NCI-H128 (cell line): Measurements from ENCODE around the gene MINDY4.
"Not testable (repeated sequence)": the region's sequence is repeated elsewhere in the genome, so short reads cannot be mapped to it uniquely, and the experiment has no call there.

Experiments
- DNase-seq: peaks from one replicate; lab custom pipeline; 2025; ENCODE audit not compliant: unreplicated experiment; lab: John Stamatoyannopoulos, UW

MINDY4 gene

DNA sequence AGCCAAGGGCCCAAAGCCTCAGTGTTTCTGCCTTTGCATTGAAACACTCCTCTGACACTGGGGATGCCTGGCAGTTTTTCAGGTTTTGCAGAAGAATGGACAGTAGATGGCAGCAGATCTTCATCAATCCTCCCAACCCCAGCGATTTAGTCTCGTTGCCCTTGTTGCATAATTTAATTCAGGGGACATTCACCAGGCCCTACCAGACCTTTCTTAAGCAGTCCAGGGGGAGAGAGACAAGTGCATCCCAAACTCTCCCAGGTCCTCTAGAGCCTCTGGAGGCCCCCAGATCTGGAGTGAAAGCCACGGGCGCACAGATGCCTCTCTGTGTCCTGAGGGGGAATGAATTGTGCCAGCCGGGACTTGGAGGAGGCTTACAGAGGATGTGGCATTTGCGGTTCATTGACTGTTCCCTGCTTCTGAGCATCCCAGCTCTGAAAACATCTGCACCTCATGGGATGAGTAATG, 29.6 kb downstream of the MINDY4 start:
- DNase-seq = peak; percentile 50

- DNase-seq = no peak
Observed at GRCh38 chr7:30802812-30803211, 31.6 kb downstream of the MINDY4 start.

- no peak for DNase-seq
Observed at GRCh38 chr7:30804078-30804661, 33.0 kb downstream of the MINDY4 start.

DNA sequence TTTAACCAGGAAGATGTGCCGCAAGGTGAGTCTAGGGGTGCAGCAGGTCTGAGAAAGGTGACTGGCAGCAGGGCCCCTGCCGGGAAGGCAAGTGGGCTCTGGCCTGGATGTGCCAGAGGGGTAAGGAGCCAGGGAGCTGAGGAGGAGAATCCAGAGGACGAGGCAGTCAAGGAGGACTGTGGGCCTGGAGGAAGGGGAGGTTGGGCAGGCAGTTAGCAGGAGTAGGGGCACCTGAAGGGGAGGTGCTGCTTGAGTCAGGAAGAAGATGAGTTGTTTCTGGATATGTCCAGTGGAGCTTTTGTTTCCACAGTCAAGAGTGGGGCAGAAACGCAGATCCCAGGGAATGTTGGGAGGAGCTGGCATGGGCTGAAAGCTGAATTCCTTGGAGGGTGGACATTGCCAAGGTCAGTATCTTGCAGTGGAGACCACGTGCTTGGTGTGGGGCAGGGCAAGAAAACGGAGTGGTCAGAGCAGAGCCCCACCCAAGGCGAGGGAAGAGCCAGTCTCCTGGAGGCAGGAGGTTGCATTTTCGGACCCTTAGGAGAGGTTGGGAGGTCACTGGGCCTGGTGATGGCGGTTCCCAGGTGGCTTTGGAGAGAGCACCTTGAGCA, 34.0 kb downstream of the MINDY4 start:
- no peak for DNase-seq

GRCh38 chr7:30805931-30806330, 34.7 kb downstream of the MINDY4 start:
- DNase-seq = no peak

- DNase-seq = not testable (repeated sequence)
Observed at GRCh38 chr7:30807477-30807876, 36.3 kb downstream of the MINDY4 start.

DNA sequence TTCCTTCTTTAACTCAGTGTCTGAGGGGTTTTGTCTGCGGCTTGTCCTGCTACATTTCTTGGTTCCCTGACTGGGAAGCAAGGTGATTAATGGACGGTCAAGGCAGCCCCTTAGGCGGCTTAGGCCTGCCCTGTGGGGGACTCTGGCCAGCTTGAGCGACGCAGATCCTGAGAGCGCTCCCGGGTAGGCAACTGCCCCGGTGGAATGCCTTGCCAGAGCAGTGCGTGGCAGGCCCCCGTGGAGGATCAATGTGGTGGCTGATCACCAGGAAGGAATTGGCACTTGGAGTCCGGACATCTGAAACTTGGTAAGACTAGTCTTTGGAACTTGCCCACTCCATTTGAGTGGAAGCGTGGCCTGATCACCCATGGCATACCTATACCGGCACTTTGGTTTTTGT, 36.7 kb downstream of the MINDY4 start:
- not testable (repeated sequence) for DNase-seq

DNA sequence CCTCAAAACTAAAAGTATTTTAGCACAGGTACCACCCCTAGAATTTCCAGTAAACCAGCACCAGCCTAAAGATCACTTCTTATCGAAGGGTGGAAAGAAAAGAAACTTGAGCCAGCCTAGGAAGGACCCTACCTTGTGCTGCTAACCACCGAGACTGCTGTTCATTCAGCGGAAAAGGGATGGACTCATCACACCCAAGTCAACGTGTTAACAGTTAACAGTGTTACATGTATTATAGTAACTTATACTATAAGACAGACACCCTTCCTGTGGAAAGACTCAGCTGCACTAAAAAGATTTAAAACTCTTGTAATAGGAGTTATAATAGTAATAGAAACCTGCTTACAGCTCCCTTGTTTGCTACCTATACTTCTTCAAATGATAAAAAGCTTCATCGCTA, 39.8 kb downstream of the MINDY4 start:
- no peak for DNase-seq

GRCh38 chr7:30812676-30813075, 41.5 kb downstream of the MINDY4 start:
- DNase-seq = no peak

- no peak for DNase-seq
Observed at GRCh38 chr7:30813466-30813865, 42.2 kb downstream of the MINDY4 start.

GRCh38 chr7:30814700-30815387, 43.6 kb downstream of the MINDY4 start:
- DNase-seq = no peak

- no peak for DNase-seq
Observed at GRCh38 chr7:30815388-30815854, 44.2 kb downstream of the MINDY4 start.

GRCh38 chr7:30815951-30816644, 44.9 kb downstream of the MINDY4 start:
- no peak for DNase-seq

DNA sequence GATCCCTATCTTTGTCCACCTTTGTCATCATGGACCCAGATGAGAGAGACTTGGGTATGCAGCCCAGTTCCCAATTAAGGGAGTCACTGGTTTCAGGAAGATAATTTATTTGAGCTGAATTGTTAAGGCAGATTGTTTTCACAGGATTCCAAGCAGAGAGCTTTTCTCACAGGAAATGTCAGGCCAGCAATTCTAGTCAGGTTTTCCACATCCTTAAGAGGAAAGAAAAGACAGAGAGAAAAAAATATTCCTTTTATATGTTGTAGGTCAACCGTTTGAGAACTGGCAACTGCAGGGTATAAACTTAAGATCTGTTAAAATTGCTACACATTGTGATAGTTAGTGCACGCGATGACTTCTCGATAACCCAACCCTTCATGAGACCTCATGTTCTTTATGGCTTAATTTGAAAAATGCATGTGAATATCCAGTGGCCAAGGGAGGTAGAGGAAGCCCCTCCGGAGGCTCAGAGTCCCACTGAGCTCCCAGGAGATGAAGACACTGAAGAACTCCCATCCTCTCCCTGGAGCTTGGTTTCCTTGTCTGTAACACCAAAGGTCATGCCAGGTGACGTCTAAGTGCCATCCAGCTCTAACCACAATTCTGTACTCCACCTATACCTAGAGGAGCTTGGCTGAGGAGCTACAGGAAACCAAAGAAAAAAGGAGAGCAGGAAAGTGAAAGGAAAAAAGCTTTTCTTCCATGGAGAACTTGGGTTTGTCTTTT, 45.6 kb downstream of the MINDY4 start:
- no peak for DNase-seq

DNA sequence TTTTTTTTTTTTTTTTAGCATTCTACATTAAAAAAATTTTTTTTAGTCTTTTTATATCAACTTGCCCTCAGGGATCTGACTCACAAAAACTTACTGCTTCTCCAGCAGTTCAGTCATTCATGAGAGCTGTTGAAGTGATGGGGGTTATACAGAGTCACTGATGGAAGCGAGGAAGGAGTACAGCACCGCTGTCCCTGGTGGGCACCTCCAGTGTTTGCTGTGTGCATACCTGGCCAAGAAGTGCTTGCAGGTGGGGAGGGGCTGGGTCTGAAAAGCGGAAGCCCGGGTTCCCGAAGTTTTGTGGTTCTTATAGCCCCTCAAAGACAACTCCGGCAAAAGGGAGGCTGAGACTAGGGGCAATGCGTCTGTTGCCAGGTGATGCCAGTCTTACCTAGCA, 46.2 kb downstream of the MINDY4 start:
- no peak for DNase-seq

DNA sequence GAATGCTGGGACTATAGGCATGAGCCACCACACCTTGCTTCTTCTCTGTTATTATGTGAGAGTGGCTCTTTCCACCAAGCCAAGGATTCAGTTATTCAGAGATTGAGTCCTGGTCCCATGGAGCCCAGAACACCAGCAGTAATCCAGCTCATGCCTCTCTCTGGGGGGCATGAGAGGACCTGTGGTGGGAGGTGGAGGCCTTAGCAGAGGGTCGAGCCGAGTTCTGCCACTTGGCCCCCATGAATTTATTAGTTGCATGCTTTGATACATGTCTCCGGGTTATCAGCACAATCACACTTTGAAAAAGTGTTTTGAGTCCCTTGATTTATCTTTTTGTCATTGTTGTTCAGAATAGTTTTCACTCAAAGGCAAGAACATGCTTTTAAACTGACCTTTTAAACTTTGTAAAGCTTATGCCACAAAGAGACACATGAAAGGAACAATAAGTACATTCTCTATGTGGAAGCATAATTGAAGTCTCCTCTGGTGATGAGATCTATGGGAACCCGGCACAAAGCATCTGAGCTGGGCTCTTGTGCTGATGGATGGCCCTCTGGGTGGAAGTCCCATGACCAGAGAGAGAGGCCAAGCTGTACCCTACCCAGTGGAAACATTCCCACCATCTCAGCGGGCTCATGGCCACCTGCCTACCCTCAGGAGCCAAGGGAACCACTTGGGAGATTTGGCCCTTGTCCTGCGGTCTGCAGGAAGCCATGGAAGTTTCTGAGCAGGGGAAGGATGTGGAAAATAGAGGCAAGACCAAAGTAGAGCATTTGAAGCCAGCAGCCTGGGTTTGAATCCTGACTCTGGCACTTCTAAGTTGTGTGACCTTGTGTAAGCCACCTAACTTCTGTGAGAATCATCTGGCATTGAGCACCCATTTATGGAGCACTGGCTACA, 53.9 kb downstream of the MINDY4 start:
- DNase-seq = no peak

- DNase-seq = no peak
Observed at GRCh38 chr7:30826181-30826580, 55.0 kb downstream of the MINDY4 start.

- DNase-seq = no peak
Observed at GRCh38 chr7:30828591-30828990, 57.4 kb downstream of the MINDY4 start.

- DNase-seq = no peak
Observed at GRCh38 chr7:30829471-30829870, 58.3 kb downstream of the MINDY4 start.

DNA sequence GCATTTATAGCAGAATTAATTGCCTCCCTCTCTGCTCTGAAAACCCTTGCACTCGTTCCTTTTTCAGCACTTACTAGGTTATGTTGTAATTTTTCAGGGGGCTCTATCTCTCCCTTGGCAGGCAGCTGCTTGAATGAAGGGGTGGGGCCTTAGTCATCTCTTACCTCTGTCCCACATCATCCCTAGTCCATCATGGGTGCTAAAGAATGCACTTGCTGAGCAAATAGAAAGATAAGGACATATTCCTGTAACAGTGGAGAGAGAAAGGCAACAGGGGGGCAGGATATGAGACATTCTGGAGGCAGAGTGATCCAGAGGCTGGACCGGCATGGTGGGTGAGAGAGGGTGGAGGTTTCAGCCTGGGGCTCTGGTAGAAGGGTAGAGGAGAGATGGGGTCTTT, 60.0 kb downstream of the MINDY4 start:
- DNase-seq = no peak
